ENCODE measurements around the gene SPDYE4. TPM values are rescaled to one million over a fixed set of nuclear protein-coding genes. Genes with fewer than 3 reads are reported as not detected.

The SPDYE4 gene
- total RNA-seq, 1 experiment from 2014 or later = not detected

DNA sequence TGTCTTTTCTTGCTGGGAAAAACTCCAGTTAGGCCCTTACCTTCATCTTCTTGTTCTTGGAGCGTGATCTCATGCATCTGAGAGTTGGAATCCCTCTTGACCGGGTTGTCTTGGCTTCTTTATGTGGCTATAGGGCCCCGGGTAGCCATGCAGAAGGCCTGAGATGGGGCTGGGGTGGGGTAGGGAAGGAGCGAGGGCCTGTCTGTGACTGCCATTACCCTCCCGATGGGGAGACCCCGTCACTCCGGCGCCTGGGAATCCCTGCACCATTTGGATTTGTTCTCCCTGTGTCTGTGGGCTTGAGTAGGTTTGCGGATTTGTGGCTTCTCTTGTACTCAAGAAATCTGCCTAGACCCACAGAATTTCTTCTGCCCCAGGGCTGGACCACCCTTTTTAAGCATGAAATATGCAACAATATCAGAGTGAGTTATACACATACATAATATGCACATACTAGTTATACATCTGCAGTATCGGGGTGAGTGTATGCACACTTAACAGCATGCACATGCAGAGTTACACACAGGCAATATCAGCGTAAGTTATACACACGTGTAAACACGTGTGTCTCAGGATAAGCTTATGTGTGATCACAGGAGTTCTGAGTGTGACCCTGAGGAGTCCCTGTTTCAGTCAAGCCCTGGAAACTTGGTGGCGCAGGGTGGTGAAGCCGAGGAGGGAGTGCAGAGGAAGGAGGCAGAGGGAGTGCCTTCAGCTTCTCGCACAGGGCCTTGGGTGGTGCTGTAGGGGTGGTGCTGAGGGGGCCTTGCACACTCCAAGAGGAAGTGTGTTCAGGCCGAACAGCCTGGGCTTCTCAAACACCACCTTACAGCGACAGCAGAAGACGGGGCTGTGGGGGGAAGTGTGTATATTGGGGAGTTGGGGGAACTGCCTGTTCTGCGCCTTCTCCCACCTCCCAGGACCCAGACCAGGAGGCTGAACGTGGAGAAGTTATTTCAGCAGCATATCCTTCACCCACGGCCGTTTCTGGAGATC, 32.2 kb downstream of the SPDYE4 start:
- Mint-ChIP-seq H3K9me3 (0 out of 2 replicates have a peak, but pooled peaks cover under 1% of the 10 kb centered on the region), H3K36me3 (no peaks in the 10 kb centered on the region), H3K4me3 (no peak overlapping the region), H3K4me1 (peaks cover 2% of the 10 kb centered on the region; the same call in 1 of the 2 replicates), H3K27ac (no peak overlapping the region), H3K27me3 (ENCODE audit: low read depth) (no peaks in the 10 kb centered on the region; the same call in 1 of the 2 replicates)
- TF ChIP-seq, protein P1, sequence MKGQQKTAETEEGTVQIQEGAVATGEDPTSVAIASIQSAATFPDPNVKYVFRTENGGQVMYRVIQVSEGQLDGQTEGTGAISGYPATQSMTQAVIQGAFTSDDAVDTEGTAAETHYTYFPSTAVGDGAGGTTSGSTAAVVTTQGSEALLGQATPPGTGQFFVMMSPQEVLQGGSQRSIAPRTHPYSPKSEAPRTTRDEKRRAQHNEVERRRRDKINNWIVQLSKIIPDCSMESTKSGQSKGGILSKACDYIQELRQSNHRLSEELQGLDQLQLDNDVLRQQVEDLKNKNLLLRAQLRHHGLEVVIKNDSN (CRISPR knock-in tag; IDR thresholded peaks at IDR 0.05) = no peak
- no peak for TF ChIP-seq ZNF671 (CRISPR knock-in tag; IDR thresholded peaks at IDR 0.05)
- ChIA-PET POLR2A (interaction anchor here (0.7 kb wide), 1 partner anchor 533 kb away, joined by 4 read pairs; no protein-coding TSS in a partner anchor), CTCF (interaction anchor here (0.7 to 1.8 kb wide), 3 partner anchors 20 to 333 kb away, joined by 3 to 6 read pairs (median 3); no protein-coding TSS in a partner anchor)
- no peak for DNase-seq (ENCODE audit: low spot score)
- ATAC-seq = no peak

DNA sequence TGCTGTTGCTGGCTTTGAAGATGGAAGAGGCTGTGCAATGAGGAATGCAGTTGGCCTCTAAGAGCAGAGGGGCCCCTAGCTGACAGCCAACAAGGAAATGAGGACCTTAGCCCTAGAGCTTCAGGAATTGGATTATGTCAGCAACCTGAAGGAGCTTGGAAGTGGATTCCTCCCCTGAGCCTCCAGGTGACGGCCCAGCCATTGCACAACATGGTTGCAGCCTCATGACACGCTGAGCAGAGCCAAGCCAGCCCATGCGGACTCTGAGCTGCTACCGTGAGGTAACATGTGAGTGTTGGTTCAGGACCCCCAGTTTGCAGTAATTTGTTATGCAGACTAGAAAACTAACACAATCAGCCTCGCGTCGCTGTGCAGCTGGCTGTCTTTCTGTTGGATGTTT, 33.9 kb downstream of the SPDYE4 start:
- Mint-ChIP-seq H3K9me3 (no peaks in the 10 kb centered on the region), H3K4me3 (no peak overlapping the region), H3K27me3 (ENCODE audit: low read depth) (no peaks in the 10 kb centered on the region), H3K36me3 (no peaks in the 10 kb centered on the region), H3K4me1 (peaks cover 2% of the 10 kb centered on the region; the same call in 1 of the 2 replicates), H3K27ac (no peak overlapping the region)
- no peak for TF ChIP-seq CREB1 (CRISPR knock-in tag; IDR thresholded peaks at IDR 0.05)
- TF ChIP-seq TEAD4 (CRISPR knock-in tag; IDR thresholded peaks at IDR 0.05) = no peak
- TF ChIP-seq, protein P2, sequence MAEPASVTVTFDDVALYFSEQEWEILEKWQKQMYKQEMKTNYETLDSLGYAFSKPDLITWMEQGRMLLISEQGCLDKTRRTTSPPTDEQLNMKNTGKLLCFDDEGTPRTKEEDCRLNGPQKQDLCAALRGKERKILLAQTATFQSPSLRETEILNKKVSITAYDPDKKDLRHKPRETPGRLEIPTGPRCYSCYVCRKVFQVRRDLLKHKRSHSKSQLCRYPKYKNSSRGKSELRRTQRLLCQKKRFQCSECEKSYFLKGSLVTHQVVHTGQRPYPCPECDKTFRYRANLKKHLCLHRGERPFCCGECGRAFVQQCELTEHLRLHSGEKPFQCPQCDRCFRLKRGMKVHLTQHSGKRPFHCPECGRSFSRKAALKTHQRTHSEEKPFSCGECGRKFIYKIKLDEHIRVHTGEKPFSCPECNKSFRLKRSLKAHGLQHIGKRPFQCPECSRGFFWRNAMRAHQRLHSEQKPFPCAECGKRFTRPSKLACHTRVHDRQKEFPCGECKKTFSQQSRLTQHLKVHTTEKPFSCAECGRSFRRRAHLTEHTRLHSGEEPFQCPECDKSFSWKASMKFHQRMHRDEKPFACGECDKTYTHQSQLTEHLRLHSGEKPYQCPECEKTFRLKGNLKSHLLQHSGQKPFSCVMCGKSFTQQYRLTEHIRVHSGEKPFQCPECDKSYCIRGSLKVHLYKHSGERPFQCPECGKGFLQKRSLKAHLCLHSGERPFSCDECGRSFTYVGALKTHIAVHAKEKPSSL (CRISPR knock-in tag; conservative IDR thresholded peaks at IDR 0.05) = no peak
- TF ChIP-seq ZNF263 (CRISPR knock-in tag; IDR thresholded peaks at IDR 0.05; ENCODE audit: low read depth) = no peak
- TF ChIP-seq SMAD3 (CRISPR knock-in tag; IDR thresholded peaks at IDR 0.05; ENCODE audit: borderline replicate concordance) = no peak
- TF ChIP-seq, protein P3, sequence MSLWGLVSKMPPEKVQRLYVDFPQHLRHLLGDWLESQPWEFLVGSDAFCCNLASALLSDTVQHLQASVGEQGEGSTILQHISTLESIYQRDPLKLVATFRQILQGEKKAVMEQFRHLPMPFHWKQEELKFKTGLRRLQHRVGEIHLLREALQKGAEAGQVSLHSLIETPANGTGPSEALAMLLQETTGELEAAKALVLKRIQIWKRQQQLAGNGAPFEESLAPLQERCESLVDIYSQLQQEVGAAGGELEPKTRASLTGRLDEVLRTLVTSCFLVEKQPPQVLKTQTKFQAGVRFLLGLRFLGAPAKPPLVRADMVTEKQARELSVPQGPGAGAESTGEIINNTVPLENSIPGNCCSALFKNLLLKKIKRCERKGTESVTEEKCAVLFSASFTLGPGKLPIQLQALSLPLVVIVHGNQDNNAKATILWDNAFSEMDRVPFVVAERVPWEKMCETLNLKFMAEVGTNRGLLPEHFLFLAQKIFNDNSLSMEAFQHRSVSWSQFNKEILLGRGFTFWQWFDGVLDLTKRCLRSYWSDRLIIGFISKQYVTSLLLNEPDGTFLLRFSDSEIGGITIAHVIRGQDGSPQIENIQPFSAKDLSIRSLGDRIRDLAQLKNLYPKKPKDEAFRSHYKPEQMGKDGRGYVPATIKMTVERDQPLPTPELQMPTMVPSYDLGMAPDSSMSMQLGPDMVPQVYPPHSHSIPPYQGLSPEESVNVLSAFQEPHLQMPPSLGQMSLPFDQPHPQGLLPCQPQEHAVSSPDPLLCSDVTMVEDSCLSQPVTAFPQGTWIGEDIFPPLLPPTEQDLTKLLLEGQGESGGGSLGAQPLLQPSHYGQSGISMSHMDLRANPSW (CRISPR knock-in tag; conservative IDR thresholded peaks at IDR 0.05; ENCODE audit: low read depth) = no peak
- no peak for TF ChIP-seq GRHL2 (CRISPR knock-in tag; IDR thresholded peaks at IDR 0.05; ENCODE audit: insufficient replicate concordance, severe bottlenecking)
- no peak for TF ChIP-seq NFYB (CRISPR knock-in tag; conservative IDR thresholded peaks at IDR 0.05; ENCODE audit: low read depth)
- no peak for TF ChIP-seq ZNF317 (CRISPR knock-in tag; IDR thresholded peaks at IDR 0.05; ENCODE audit: borderline replicate concordance, low read depth)
- no peak for TF ChIP-seq NFATC4 (CRISPR knock-in tag; IDR thresholded peaks at IDR 0.05)
- TF ChIP-seq ETV6 (CRISPR knock-in tag; IDR thresholded peaks at IDR 0.05) = no peak
- no peak for ATAC-seq
- CTCF ChIA-PET = interaction anchor here (0.6 to 1.8 kb wide), 3 partner anchors 22 to 71 kb away, joined by 3 to 6 read pairs (median 3); no protein-coding TSS in a partner anchor
- POLR2A ChIA-PET = interaction anchor here (0.7 to 0.8 kb wide), 2 partner anchors 16 to 94 kb away, joined by 3 to 4 read pairs; no protein-coding TSS in a partner anchor
- DNase-seq (ENCODE audit: low spot score) = no peak

DNA sequence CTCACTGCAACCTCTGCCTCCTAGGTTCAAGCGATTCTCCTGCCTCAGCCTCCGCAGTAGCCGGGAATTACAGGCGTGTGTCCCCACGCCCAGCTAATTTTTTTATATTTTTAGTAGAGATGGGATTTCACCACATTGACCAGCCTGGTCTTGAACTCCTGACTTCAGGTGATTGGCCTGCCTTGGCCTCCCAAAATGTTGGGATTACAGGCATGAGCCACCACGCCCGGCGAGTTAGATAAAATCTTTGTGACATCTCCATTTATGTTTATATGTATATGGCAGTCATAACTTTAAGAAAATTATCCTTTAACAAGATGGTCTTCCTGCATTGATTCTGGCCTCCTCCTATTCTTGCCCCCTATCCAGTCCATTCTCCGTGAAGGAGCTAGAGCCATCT, 37.8 kb downstream of the SPDYE4 start:
- H3K9me3 Mint-ChIP-seq = peaks cover 11% of the 10 kb centered on the region
- H3K36me3 Mint-ChIP-seq = peaks cover 9% of the 10 kb centered on the region; the same call in 1 of the 2 replicates
- ATAC-seq (no peak), DNase-seq (ENCODE audit: low spot score) (no peak)
- no peaks in the 10 kb centered on the region for H3K27me3 Mint-ChIP-seq (ENCODE audit: low read depth)
- no peak overlapping the region for H3K27ac Mint-ChIP-seq
- H3K4me3 Mint-ChIP-seq = no peak overlapping the region
- ChIA-PET CTCF (no interaction called here), POLR2A (no interaction called here)
- H3K4me1 Mint-ChIP-seq = no peaks in the 10 kb centered on the region
- TF ChIP-seq TP53 (CRISPR knock-in tag; IDR thresholded peaks at IDR 0.05) (no peak), CBFB (CRISPR knock-in tag; IDR thresholded peaks at IDR 0.05; ENCODE audit: low read depth) (no peak), NFATC4 (CRISPR knock-in tag; IDR thresholded peaks at IDR 0.05) (no peak), NR2C2 (CRISPR knock-in tag; IDR thresholded peaks at IDR 0.05) (no peak), SOX15 (CRISPR knock-in tag; IDR thresholded peaks at IDR 0.05) (no peak)
- TF ChIP-seq, protein P2 (CRISPR knock-in tag; conservative IDR thresholded peaks at IDR 0.05) = no peak
- TF ChIP-seq, protein P4, sequence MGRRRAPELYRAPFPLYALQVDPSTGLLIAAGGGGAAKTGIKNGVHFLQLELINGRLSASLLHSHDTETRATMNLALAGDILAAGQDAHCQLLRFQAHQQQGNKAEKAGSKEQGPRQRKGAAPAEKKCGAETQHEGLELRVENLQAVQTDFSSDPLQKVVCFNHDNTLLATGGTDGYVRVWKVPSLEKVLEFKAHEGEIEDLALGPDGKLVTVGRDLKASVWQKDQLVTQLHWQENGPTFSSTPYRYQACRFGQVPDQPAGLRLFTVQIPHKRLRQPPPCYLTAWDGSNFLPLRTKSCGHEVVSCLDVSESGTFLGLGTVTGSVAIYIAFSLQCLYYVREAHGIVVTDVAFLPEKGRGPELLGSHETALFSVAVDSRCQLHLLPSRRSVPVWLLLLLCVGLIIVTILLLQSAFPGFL (CRISPR knock-in tag; IDR thresholded peaks at IDR 0.05; ENCODE audit: borderline replicate concordance) = no peak
- TF ChIP-seq, protein P5, sequence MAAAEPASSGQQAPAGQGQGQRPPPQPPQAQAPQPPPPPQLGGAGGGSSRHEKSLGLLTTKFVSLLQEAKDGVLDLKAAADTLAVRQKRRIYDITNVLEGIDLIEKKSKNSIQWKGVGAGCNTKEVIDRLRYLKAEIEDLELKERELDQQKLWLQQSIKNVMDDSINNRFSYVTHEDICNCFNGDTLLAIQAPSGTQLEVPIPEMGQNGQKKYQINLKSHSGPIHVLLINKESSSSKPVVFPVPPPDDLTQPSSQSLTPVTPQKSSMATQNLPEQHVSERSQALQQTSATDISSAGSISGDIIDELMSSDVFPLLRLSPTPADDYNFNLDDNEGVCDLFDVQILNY (CRISPR knock-in tag; IDR thresholded peaks at IDR 0.05) = no peak

Measured in WTC11 (cell line).